ENCODE data around the gene PRDX2. TPM values are rescaled to one million over a fixed set of nuclear protein-coding genes. Genes with fewer than 3 reads are reported as not detected.

The PRDX2 gene
- total and polyA plus RNA-seq, 10 of the 15 experiments (the other 5 are each of a cell fraction or from before 2014, with no cell fraction given) = 93.0 to 812 (median 344) TPM

DNA sequence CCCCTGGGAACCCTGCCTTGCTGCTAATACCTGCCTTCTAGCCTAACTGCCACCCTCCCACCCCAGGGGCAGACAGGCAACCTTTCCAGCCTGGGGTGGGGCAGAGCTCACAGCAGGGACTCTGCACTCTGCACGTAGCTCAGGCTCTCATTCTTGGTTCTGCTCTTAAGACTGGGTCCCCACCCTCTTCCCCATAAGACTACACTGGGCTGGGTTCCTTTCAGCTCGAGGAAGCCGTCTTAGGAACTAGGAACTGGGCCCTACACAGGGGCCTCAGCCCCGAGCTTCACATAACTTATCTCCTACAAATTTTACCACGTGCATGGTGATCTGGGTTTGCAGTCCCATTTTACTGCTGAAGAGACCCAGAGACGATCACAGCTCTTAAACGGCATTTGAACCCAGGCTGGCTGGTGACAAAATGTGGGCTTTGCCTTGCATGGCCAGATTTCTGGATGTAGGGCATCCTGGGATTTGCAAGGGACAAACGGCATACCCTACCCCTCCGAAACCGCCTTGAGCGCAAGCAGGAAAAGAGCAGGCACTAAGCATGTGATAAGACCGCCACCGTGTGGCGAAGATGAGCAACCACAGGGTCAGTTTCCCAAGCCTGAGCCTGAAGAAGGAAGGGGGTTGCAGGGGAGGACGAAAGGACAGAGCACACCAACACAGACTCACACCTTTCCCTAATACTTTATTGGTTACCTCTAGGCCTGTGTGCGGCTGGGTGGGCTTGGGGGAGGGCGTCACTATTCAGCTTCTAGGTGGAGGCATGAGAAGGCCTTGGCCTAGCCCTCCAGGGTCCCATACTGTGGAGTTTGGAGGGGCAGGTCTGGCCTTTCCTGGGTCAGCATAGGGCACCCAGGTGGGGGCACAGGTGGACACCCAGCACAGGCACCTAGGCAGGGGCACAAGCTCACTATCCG, 5.2 kb downstream of the PRDX2 start:
- Histone ChIP-seq H3K79me2 (ENCODE audit: control insufficient read depth, insufficient read depth, low read length) (peaks cover 31% of the 10 kb centered on the region), H2AFZ (ENCODE audit: control insufficient read depth, low read depth, low read length) (peak overlapping the region; percentile 70), H3K4me1 (ENCODE audit: control insufficient read depth, insufficient read depth, low read length) (peaks cover 22% of the 10 kb centered on the region), H3K4me3 (peak overlapping the region; percentile 14; the same call in 1 of the 2 replicates), H4K20me1 (ENCODE audit: control insufficient read depth, insufficient read depth) (no peaks in the 10 kb centered on the region), H3K27me3 (replicated peaks in 1 of 2; ENCODE audit: control insufficient read depth in 2 of 2, insufficient read depth in 2 of 2, low read length in 1 of 2) (no peaks in the 10 kb centered on the region), H3K9me3 (replicated peaks; ENCODE audit: control insufficient read depth, insufficient read depth, low read length) (no peaks in the 10 kb centered on the region; the same call in 2 of the 3 replicates), H3K4me2 (ENCODE audit: control insufficient read depth, insufficient read depth) (peak overlapping the region; percentile 78), H3K36me3 (ENCODE audit: control insufficient read depth in 2 of 2, insufficient read depth in 2 of 2, low read length in 1 of 2) (peaks cover 0 to 1% of the 10 kb centered on the region in 2 experiments; a peak in 2 of 4 replicates), H3K9ac (ENCODE audit: control insufficient read depth, insufficient read depth, low read length) (0 out of 2 replicates have a peak overlapping the region, but pooled peaks have one; percentile 19), H3K27ac (ENCODE audit: control insufficient read depth, insufficient read depth) (peak overlapping the region; percentile 60)
- ATAC-seq (peak; percentile 6; the same call in 2 of the 3 replicates), DNase-seq (ENCODE audit: low read depth, low spot score) (no peak), FAIRE-seq (peak; percentile 23)
- SMC1A ChIA-PET (ENCODE audit: uncharacterized antibody, unreplicated experiment) = interaction anchor here (0.7 to 11.5 kb wide), 17 partner anchors 9 to 310 kb away, joined by 3 to 240 read pairs (median 4); partner anchors contain the start of gene RNASEH2A
- RAD21 ChIA-PET (ENCODE audit: unreplicated experiment) = interaction anchor here (0.7 to 11.4 kb wide), 21 partner anchors 9 to 183 kb away, joined by 3 to 303 read pairs (median 5); partner anchors contain the start of genes FBXW9, HOOK2, RNASEH2A and TRIR
- CTCF ChIA-PET = interaction anchor here (0.7 to 12.9 kb wide), 25 partner anchors 9 to 872 kb away, joined by 3 to 537 read pairs (median 6); partner anchors contain the start of genes CALR, DNASE2, GCDH and GET3
- BruUV-seq (replicated peaks) = no TSS peak
- in situ Hi-C loops (cut with MboI) = loop anchor here (5.0 kb wide), 1 partner anchor 34 kb away; no protein-coding TSS in a partner anchor
- WGBS (ENCODE audit: insufficient coverage, insufficient replicate concordance, low lambda C conversion rate, missing lambda C conversion rate) = 5% methylated on average over 18 of the region's 18 CpGs
- intact Hi-C loops (cut with micrococcal nuclease; ENCODE audit: unreplicated experiment) = loop anchor here (1.0 kb wide), 4 partner anchors 19 to 120 kb away; no protein-coding TSS in a partner anchor
- POLR2A ChIA-PET = interaction anchor here (0.5 to 8.2 kb wide), 9 partner anchors 9 to 123 kb away, joined by 3 to 303 read pairs (median 5); partner anchors contain the start of gene HOOK2
- TF ChIP-seq SPI1 (IDR thresholded peaks at IDR 0.05; ENCODE audit: borderline replicate concordance, insufficient read depth, low read depth, low read length) = no peak
- TF ChIP-seq, protein P1, sequence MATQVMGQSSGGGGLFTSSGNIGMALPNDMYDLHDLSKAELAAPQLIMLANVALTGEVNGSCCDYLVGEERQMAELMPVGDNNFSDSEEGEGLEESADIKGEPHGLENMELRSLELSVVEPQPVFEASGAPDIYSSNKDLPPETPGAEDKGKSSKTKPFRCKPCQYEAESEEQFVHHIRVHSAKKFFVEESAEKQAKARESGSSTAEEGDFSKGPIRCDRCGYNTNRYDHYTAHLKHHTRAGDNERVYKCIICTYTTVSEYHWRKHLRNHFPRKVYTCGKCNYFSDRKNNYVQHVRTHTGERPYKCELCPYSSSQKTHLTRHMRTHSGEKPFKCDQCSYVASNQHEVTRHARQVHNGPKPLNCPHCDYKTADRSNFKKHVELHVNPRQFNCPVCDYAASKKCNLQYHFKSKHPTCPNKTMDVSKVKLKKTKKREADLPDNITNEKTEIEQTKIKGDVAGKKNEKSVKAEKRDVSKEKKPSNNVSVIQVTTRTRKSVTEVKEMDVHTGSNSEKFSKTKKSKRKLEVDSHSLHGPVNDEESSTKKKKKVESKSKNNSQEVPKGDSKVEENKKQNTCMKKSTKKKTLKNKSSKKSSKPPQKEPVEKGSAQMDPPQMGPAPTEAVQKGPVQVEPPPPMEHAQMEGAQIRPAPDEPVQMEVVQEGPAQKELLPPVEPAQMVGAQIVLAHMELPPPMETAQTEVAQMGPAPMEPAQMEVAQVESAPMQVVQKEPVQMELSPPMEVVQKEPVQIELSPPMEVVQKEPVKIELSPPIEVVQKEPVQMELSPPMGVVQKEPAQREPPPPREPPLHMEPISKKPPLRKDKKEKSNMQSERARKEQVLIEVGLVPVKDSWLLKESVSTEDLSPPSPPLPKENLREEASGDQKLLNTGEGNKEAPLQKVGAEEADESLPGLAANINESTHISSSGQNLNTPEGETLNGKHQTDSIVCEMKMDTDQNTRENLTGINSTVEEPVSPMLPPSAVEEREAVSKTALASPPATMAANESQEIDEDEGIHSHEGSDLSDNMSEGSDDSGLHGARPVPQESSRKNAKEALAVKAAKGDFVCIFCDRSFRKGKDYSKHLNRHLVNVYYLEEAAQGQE (IDR thresholded peaks at IDR 0.05; ENCODE audit: low read depth, low read length) = no peak
- TF ChIP-seq, protein P2, sequence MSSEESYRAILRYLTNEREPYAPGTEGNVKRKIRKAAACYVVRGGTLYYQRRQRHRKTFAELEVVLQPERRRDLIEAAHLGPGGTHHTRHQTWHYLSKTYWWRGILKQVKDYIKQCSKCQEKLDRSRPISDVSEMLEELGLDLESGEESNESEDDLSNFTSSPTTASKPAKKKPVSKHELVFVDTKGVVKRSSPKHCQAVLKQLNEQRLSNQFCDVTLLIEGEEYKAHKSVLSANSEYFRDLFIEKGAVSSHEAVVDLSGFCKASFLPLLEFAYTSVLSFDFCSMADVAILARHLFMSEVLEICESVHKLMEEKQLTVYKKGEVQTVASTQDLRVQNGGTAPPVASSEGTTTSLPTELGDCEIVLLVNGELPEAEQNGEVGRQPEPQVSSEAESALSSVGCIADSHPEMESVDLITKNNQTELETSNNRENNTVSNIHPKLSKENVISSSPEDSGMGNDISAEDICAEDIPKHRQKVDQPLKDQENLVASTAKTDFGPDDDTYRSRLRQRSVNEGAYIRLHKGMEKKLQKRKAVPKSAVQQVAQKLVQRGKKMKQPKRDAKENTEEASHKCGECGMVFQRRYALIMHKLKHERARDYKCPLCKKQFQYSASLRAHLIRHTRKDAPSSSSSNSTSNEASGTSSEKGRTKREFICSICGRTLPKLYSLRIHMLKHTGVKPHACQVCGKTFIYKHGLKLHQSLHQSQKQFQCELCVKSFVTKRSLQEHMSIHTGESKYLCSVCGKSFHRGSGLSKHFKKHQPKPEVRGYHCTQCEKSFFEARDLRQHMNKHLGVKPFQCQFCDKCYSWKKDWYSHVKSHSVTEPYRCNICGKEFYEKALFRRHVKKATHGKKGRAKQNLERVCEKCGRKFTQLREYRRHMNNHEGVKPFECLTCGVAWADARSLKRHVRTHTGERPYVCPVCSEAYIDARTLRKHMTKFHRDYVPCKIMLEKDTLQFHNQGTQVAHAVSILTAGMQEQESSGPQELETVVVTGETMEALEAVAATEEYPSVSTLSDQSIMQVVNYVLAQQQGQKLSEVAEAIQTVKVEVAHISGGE (CRISPR knock-in tag; IDR thresholded peaks at IDR 0.05) = no peak
- no peak for TF ChIP-seq NRF1 (conservative IDR thresholded peaks at IDR 0.05; ENCODE audit: low read depth, low read length)
- no peak for TF ChIP-seq TAF1 (IDR thresholded peaks at IDR 0.05; ENCODE audit: borderline replicate concordance, low read depth, low read length)
- no peak for TF ChIP-seq TCF12 (IDR thresholded peaks at IDR 0.05; ENCODE audit: low read depth, low read length)
- no peak for TF ChIP-seq NR2C1 (IDR thresholded peaks at IDR 0.05)
- TF ChIP-seq CEBPB (IDR thresholded peaks at IDR 0.05; ENCODE audit: borderline replicate concordance in 1 of 2, low read depth in 2 of 2, low read length in 2 of 2) = no peak
- peak; percentile 99 for TF ChIP-seq RAD21 (IDR thresholded peaks at IDR 0.05; ENCODE audit: insufficient read depth, low read depth, low read length)
- TF ChIP-seq POLR2A (IDR thresholded peaks at IDR 0.05; ENCODE audit: low read depth, low read length) = peak; percentile 48
- no peak for TF ChIP-seq DPF2 (IDR thresholded peaks at IDR 0.05)
- TF ChIP-seq PAX8 (IDR thresholded peaks at IDR 0.05) = no peak
- no peak for TF ChIP-seq SIN3A (IDR thresholded peaks at IDR 0.05; ENCODE audit: low read depth, low read length)
- TF ChIP-seq SMAD1 (IDR thresholded peaks at IDR 0.05; ENCODE audit: low read depth, partially characterized antibody) = no peak
- TF ChIP-seq ZSCAN29 (IDR thresholded peaks at IDR 0.05) = no peak
- no peak for TF ChIP-seq TCF3 (IDR thresholded peaks at IDR 0.05; ENCODE audit: borderline replicate concordance, insufficient read depth, low read depth, low read length)

All from GM12878 (cell line).